ENCODE data around the gene HOXA6.

Gene HOXA6

DNA sequence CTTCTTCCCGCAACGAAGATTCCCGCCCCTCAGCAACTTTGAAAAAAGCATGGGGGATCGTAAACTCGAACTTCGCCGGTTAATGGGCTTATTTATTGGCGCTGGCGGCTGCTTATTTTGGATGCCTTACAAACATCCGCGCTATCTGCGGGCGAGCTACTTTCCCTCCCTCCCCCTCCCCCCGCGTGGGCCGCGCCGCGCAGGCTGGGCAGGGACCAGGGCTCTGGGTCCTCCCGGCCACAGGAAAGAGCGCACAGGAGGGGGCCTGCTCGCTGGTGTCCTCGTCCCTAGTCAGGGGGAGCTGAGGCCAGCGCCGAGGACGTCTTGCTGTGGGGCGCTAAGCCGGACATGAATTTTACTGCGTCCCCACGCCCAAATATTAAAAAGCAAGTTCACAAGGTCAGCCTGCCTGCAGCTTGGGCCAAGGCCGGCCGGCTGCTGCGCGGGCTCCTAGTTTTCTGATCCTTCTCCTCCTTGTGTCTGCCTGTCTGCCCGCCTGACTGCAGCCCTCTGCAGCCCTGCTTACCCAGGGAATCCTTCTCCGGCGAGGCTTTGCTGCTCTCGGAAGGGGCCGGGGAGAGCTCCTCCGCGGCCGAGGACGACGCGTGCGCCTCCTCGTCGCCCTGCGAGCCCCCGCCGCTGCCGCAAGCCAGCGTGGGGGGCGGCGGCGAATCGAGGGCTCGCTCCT lies 25.4 kb upstream of the HOXA6 start:
- peak in 1 of 5 experiments; percentile 9 for DNase-seq

DNA sequence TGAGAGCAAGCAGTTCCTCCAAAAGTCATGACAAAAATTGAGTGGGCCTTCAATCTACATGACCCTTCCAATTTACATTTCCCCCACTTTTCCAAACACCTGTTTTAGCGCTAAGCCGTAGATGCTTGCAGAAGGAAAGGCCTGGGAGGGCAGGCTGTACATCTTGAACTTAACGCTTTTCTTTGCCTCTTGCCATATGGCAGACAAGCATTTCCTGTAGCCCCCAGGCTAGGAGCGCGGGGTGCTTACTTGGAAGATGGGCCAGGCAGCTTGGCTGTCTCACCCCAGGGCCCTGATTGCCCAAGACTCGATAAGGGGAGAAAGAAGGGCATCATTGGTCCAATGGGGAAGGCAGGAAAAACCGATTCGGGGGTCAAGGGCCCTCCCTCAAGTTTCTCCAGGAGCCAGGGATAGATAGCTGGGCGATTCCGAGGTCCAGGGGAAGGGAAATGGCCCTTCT lies 24.8 kb upstream of the HOXA6 start:
- DNase-seq: no peak

DNA sequence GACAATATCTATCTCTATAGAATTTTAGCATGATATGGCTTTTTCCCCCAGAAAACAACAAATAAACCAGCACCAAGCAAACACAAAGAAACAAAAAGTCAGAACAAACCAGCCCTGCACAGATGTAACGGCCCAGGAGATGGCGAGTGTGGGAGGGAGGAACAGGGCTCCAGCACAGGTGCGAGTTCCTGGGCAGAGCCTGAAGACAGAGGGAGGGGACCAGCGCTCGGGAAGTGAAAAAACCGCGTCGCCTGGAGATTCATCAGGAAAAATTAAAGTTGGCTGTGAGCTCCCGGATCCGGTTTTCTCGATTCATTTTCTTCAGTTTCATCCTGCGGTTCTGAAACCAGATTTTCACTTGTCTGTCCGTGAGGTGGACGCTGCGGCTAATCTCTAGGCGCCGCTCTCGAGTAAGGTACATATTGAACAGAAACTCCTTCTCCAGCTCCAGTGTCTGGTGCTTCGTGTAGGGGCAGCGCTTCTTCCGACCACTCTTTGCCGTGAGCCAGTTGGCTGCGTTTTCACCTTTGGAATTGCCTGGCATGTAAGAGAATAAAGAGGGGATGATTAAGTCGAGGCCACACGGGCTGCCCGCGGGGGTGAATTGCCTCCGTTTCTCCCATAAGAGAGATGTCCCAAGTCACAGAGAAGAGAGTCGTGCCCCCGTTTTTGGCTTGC lies 24.2 kb upstream of the HOXA6 start:
- peak in 1 of 5 experiments; percentile 4 for DNase-seq

DNA sequence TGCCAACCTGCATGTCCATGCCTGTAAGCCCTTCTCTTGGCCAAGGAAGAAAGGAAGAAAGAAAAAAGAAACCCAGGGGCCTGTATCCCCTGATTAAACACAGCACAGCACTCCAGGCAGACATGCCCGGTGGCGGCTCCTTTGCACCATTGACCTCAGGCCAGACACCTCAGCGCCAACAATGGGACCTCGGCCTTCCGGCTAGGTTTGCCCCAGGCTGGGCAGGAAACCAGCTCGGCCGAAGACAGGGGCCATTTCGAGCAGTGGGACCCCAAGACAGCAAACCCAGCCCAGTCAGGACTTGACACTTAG lies 23.7 kb upstream of the HOXA6 start:
- DNase-seq: no peak

DNA sequence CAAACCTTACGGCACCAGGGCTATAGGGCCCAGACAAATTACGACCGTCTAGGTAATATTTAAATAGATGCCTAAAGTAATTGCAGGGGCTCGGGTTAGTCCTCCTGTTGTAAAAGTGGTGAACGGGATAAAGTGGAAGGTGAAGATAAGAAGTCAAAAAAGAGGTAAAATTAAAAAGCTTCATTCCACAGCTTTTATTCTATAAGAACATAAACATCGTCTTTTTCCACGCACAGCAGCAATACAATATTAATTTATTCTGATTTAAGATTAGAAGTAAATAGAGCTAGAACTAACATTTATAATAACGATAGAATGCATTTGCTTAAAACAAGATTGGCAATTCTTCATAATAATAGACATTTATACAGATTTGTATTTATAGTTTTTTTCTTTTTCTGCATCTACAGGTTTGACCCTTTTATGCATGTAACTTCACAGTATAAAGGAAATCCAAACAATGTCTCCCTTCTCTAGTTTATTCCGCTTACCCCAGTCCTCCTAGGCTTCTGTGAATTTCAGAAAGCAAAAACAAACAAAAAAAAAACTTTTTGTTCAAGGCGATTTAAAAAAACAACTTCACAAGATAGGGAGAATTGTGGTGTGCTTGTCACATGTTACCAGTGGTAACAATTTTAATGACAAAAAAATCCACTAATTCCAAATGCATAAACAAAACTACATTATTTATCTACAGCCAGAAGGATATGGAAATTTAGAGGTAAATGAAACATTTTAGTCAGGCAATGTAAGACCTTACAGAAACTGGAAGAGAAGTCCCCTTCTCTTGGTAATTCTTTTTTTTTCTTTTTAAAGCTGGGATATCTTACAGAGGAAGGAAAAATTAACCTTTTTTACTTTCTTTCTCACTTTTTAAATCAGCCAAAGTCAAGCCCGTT lies 23.1 kb upstream of the HOXA6 start:
- no peak for DNase-seq

DNA sequence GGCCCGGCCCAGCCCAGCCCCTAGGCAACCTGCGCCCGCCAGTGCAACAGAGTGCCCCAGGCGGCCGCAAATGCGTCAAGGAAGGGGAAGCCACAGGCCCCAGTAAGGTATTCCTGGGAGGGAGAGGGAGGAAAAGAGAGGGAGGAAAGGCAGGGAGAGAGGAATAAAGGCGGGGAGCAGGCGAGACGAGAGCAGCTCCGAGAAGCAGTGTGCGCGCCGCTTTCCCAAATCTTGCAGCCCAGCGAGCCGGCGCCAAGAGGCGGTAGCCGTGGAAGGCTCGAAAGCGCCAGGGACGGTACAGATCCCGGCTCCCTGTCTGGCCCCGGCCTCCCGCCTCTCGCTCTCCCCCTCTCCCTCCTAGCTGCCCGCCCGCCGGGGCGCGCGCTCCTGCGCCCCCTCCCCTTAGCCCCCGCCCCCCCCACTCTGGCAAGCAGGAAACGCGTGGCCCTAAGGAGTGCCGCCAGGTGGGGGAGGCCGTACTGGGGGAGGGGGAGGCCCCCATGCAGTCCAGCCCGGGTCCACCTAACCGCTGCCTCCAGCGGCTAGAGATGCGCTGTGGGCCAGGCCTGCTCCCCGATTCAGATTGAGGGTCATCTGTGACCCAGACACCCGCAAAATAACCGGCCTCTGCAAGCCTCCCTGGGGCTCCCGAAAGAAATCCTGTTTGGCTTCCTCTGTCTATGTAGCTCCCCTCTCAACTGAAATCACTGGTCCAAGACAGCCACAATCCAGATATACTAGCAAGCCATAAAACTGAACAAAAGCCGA lies 22.3 kb upstream of the HOXA6 start:
- no peak for DNase-seq

DNA sequence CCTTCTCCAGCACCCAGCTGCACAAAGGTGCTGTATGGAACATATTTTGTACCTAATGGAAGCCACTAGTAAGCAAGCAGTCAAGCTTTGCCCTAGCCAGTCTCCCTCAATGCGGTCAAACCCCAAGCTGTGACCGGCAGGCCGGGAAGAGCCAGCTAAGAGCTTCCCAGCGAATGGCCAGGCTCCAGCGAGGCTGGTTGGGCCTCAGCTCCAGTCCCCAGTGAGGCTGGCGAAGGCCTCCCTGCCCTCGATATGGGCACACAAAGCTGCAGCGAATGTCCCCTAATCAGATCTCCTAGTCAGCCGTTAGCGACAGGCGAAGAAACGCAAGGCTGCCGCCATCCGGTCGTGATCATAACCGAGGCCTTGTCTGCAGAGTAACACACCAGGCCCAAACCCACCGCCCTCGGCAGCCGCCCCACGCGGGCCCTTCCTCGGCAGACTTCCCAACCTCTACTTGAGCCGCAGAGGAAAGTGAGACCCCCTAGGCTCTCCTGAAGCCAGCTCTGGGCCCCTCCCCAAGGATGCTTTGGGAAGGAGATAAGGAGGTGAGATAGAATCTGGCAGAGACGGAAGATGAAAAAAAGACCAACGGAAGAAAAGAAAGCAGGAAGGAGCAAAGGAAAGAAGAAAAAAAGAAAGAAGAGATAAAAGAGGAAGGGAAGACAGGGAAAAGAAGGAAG lies 20.8 kb upstream of the HOXA6 start:
- DNase-seq: no peak

DNA sequence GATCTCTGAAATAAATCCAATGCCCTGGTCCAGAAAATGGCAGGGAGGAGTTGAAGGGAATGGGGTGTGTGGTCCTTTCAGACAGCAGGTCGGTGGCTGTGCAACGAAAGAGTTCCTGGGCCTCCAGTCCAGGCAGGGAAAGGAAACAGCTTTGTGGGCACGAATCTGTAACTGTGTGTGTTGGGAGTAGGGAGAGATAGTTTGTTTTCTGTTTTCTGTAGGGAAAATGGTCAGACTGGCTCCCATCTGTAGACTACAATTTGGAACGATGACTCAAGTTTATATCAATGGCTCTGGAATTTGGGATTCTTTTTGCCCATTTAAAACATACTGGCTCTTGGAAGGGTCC lies 20.3 kb upstream of the HOXA6 start:
- DNase-seq: no peak

DNA sequence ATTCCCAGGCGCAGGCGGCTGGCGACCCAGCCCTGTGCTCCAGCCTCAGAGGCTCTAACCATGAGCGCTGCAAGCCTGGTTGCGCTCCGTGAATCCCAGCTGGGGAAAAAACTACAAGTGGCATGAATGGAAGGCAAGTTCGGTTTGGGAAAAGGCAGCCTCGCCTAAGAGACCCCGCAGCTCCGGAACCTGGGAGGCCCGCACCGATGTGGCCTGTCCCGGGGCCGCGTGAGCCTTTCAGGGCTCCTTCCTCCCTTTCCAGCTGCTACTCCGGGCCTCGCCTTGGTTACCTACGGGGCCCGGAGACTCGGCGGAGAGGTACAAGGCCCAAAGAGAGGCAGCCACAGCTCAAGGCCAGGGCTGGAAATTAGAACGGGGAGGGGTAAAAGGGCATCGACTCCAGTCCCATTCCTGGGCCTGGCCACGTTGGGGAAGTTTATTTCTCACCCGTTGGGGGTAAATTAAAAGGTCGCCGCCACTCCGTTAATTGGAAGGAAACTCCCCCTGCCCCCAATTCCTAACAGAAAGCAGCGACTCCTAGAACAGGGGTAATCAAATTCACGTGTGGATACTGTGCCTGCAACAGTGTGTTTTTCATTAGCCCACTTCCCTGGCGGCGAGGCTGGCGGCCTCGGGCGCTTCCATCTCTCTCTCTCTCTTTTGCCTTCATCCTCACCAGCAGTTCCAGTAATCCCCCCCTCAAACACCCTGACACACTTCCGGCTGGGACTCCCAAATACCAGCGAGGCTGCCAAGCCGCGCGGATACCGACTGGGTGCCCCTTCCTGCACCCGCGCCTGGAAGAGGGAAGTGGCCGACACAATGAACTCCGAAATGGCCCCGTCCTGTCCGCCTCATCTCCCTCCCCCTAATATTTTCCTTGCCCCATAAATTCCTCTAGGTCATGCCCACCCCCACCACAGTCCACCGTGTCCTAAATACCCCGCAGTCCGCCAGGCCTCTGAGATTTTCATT lies 19.2 kb upstream of the HOXA6 start:
- DNase-seq: no peak

DNA sequence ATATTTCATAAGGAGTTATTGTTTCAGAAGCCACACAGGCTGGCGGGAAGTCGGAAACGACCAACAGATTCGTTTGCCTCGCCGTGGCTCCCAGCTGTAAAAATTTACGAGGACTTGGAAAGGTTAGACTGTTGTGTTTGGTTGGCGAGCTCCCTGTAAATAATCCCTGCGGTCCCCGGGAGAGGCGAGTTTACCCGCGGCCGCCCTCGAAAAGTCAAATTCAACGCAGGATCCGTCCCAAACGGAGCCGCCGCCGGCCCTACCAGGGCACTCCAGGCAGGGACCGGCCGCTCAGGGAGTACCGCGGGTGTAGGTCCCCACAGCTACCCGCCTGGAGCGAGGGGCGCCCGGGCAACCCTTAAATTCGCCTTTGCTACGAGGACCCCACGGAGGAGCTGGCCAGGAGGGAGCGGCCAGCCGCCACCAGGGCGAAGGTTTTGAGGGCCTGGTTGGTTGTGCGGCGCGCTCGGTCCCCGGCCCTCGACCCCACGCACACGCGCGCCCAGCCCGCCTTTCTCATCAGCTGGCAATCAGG lies 18.5 kb upstream of the HOXA6 start:
- DNase-seq: no peak

DNA sequence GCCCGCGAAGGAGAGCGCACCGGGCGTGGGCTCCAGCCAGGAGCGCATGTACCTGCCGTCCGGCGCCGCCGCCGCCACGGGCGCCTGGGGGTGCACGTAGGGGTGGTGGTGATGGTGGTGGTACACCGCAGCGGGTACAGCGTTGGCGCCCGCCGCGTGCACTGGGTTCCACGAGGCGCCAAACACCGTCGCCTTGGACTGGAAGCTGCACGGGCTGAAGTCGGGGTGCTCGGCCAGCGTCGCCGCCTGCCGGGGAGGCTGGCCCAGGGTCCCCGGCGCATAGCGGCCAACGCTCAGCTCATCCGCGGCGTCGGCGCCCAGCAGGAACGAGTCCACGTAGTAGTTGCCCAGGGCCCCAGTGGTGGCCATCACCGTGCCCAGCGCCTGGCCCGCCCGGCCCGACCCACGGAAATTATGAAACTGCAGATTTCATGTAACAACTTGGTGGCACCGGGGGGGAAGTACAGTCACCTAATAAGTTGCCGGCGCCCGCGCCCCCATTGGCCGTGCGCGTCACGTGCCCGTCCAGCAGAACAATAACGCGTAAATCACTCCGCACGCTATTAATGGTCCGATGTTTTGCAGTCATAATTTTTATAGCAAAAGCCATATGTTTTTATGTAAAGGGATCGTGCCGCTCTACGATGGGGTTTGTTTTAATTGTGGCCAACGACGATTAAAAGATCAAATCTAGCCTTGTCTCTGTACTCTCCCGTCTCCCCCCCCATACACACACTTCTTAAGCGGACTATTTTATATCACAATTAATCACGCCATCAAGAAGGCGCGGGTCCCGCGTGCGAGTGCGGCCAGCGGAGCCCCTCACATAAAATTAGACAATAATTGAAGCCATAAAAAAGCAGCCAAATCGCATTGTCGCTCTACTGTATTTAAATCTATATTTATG lies 17.8 kb upstream of the HOXA6 start, which contains the start of gene HOXA9:
Gene HOXA9 (minus strand): TSS at position 449 of the 907 bp plus-strand sequence. CDS start 80 bp downstream, at position 369.
- no peak for DNase-seq

DNA sequence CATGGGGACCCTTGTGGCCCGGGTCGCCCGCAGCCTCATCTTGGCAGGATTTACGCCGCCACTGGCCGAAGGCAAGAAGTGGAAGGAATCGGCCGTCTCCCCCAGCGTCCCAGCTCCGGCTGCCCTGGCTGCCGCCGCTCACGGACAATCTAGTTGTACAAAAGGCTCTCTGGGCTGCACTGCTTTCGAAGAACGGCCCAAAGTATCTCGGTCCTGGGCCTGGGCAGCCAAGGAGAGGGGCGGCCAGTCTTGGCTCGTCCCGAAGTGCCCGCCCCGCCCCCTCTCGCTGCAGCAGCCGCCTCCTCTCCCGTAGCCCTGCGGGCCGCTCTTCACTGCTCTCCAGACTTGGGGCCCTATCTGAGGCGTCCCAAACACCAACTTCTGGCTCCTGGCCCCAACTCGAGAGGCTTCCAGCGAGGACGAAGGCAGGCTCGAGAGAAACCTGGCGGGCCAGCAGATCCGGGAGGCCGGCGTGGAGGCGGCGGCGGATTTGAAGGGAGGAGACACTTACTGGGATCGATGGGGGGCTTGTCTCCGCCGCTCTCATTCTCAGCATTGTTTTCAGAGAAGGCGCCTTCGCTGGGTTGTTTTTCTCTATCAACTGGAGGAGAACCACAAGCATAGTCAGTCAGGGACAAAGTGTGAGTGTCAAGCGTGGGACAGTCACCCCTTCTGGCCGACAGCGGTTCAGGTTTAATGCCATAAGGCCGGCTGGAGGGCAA lies 17.0 kb upstream of the HOXA6 start:
- DNase-seq: no peak

DNA sequence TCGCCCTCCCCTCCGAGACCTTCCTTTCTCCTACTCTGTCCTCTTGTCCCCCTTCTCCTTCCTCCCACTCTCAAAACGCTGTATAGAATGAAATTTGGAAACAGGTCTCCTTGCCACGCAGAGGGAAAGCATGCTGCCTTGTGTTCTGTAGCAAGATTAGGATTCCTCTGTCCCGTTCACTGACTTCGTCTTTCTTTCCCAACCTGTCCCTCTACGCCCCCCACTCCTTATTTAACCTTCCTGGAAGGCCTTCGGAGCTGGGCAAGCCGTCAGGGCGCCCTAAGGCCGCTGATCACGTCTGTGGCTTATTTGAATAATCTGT lies 16.4 kb upstream of the HOXA6 start:
- DNase-seq: no peak

DNA sequence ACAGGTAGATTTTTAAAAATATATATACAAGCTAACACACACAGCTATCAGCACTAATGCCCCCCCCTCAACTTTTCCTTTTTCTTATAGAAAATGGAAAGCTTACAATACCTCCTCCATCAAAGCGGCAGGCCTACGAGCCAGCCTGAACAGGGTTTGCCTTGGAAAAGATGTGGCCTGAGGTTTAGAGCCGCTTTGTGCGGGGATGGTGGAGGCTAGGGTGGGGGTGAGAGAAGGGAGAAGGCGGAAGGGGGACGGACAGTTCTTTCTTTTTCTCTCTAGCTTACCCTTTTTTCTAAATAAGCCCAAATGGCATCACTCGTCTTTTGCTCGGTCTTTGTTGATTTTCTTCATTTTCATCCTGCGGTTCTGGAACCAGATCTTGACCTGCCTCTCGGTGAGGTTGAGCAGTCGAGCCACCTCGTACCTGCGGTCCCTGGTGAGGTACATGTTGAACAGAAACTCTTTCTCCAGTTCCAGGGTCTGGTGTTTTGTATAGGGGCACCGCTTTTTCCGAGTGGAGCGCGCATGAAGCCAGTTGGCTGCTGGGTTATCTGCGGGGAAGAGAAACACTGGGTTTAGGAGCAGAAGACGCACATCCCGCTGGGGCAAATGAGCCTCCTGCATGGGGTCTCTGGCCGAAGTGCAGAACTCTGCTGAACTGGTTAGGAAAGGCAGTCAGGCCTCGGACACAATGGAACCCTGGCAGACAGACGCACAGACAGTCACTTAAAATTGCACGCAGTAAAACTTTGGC lies 15.9 kb upstream of the HOXA6 start:
- no peak for DNase-seq

DNA sequence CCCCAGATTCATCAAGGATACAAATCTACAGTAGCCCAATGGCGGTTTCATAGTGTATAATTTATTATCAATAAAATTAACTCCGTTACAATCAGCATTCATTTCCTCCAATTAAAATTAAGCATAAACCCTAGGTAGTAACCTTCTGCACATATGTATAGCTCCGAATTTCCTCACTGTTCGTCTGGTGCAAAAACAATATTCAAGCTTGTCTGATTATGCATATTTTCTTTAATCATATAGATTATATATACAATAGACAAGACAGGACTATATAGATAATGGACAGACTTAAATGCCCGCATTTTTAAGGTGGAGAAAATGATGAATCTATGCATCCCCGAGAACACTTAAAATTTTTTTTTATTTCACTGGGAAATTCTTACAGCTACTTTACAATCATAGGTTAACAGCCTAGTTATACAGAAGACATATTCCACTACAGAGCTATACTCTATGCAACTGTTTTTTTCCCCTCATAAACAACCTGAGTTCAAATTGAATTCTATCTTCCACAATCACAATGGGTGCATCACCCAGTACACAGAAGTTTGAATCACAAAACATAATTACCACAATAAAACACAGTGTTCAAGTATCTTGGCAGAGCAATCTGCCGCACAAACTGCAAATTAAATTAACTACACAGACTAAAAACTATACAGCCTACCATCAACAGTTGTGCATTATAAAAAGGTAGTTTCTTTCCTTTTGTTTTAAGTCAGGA lies 15.2 kb upstream of the HOXA6 start:
- no peak for DNase-seq

DNA sequence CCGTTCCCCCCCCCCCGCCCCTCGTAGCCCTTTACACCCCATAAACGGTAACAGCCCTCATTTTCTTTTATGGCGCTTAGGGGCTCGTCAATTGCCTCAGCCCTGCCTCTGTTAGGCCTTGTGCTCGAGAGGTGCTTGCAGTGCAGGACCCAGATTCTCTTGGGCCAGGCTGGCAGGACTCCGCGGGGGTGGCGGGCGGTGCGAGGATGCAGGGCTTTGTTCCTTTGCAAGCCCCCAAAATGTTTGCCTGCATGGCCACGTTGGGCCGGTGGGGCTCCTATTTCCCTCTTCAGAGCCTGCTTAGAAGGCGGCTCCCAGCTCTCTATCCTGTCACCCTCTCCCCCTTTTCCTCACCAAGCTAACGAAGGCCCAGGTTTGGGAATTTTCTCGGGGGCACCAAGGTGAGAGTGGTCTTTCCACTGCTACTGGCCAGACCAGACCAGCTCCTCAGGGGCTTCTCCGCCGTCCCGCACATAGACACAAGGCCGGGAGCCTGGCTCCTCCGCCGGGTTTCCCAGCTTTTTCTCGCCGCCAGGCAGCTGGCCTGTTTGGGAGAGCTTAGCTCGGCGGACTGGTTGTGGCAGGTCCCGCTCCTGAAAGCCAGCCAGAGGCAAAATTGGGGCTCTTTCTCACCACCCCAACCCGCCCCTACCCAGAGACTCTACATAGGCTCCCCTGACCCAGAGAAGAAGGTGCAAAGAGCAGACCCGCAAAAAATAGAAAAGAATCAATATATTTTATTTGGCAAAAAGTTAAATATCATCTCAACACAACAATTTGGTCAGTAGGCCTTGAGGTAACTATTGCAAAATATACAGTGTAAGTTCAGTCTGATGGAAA lies 14.4 kb upstream of the HOXA6 start:
- DNase-seq: no peak

Data from T-helper 2 cell (primary cell).